Naive thymus-derived CD4-positive, alpha-beta T cell (primary cell): ENCODE results near the gene CRY1. TPM values are rescaled to one million over a fixed set of nuclear protein-coding genes. Genes with fewer than 3 reads are reported as not detected.

Experiments used
- ATAC-seq: fragments of 150-1000 bp; cut with Tn5 transposase; 2 replicates; pipeline ENCODE4 v1.10.0; 2021; ENCODE audit warnings: mild to moderate bottlenecking, moderate library complexity
- CTCF ChIA-PET: fragments of 350-600 bp; sonication (Branson Sonifier 250); formaldehyde crosslinking; loops from one replicate; lab custom pipeline; 2021; ENCODE audit warnings: antibody characterized with exemption; lab: Charles Lee
- POLR2A ChIA-PET: fragments of 350-600 bp; sonication (Branson Sonifier 250); formaldehyde crosslinking; loops from one replicate; lab custom pipeline; 2021; ENCODE audit warnings: antibody characterized with exemption, inconsistent platforms; lab: Charles Lee
- DNase-seq, 9 donors: peaks; one replicate each; pipeline versions ENCODE4 v3.0.0 to v3.0.0-alpha.2; 2020 to 2022; ENCODE audit warnings: mixed read lengths in 1 of 9
- H3K27ac ChIP-seq: one replicate; pipeline ENCODE4 v1.7.0; 2013; ENCODE audit warnings: mild to moderate bottlenecking, low read depth, low read length, moderate library complexity
- H3K27me3 ChIP-seq, 2 donors: one replicate each; pipeline ENCODE4 v1.7.0; 2013; ENCODE audit warnings: low read length in 2 of 2, mild to moderate bottlenecking in 2 of 2, moderate library complexity in 2 of 2; ENCODE audit not compliant: control insufficient read depth in 2 of 2, insufficient read depth in 2 of 2
- H3K36me3 ChIP-seq, 3 experiments: 1 replicate in 2 of 3; 2 replicates in 1 of 3; pipeline ENCODE4 v1.7.0; 2013; ENCODE audit warnings: low read length in 3 of 3, mild to moderate bottlenecking in 3 of 3, moderate library complexity in 1 of 3; ENCODE audit not compliant: insufficient read depth in 3 of 3, control insufficient read depth in 2 of 3
- H3K4me1 ChIP-seq, 2 donors: one replicate each; pipeline ENCODE4 v1.7.0; 2013; ENCODE audit warnings: low read length in 2 of 2, mild to moderate bottlenecking in 2 of 2, moderate library complexity in 1 of 2; ENCODE audit not compliant: control insufficient read depth in 2 of 2, insufficient read depth in 2 of 2
- H3K4me3 ChIP-seq: 2 replicates; pipeline ENCODE4 v1.7.0; 2013; ENCODE audit warnings: mild to moderate bottlenecking, low read length
- H3K9me3 ChIP-seq, 3 experiments: 1 replicate in 2 of 3; 2 replicates in 1 of 3; pipeline ENCODE4 v1.7.0; 2013; ENCODE audit warnings: low read length in 3 of 3; ENCODE audit not compliant: control insufficient read depth in 2 of 3
- H3K27ac Mint-ChIP-seq, 9 donors: one replicate each; pipeline ENCODE4 v1.8.0; 2020 to 2022; ENCODE audit warnings: mixed read lengths in 9 of 9, mild to moderate bottlenecking in 8 of 9, moderate library complexity in 5 of 9, inconsistent platforms in 2 of 9
- H3K27me3 Mint-ChIP-seq, 5 donors: one replicate each; pipeline ENCODE4 v1.8.0; 2021 to 2022; ENCODE audit warnings: mixed read lengths in 5 of 5, mild to moderate bottlenecking in 1 of 5
- H3K36me3 Mint-ChIP-seq, 5 donors: one replicate each; pipeline ENCODE4 v1.8.0; 2020 to 2022; ENCODE audit warnings: mixed read lengths in 5 of 5, mild to moderate bottlenecking in 3 of 5, inconsistent platforms in 1 of 5
- H3K4me1 Mint-ChIP-seq, 7 donors: one replicate each; pipeline ENCODE4 v1.8.0; 2020 to 2022; ENCODE audit warnings: mixed read lengths in 7 of 7, mild to moderate bottlenecking in 3 of 7, inconsistent platforms in 1 of 7
- H3K4me3 Mint-ChIP-seq, 10 donors: one replicate each; pipeline ENCODE4 v1.8.0; 2020 to 2022; ENCODE audit warnings: mild to moderate bottlenecking in 10 of 10, mixed read lengths in 10 of 10, moderate library complexity in 6 of 10, inconsistent platforms in 2 of 10
- H3K9me3 Mint-ChIP-seq, 11 donors: one replicate each; pipeline ENCODE4 v1.8.0; 2020 to 2022; ENCODE audit warnings: mixed read lengths in 11 of 11, mild to moderate bottlenecking in 4 of 11, inconsistent platforms in 1 of 11, moderate library complexity in 1 of 11
- intact Hi-C, 2 donors: fragments of 100-400 bp; cut with micrococcal nuclease; formaldehyde crosslinking; loops; one replicate each; pipeline ENCODE4 v1.15.1; 2023
- polyA plus RNA-seq, 2 donors: library from polyadenylated mRNA; unstranded; fragments of 300-500 nt; fragmentation: Illumina TruSeq; gene quantifications; one replicate each; pipeline ENCODE4 v1.2.3, GENCODE V29; 2021
- total RNA-seq, 6 experiments: library from RNA in 5 of 6; stranded (reverse) in 5 of 6; gene quantifications; 1 replicate in 5 of 6; 2 replicates in 1 of 6; pipeline ENCODE4 v1.2.3 and lab custom pipeline; 2021 to 2026

CRY1 gene
- 10 to 100 TPM in 4 of 5 experiments, 1 to 10 TPM in 1; 8.0 to 58.4 (median 33.4) TPM for total RNA-seq
- polyA plus RNA-seq: 10 to 100 TPM; 25.4 to 32.3 TPM
- total RNA-seq (lab: John Stamatoyannopoulos, UW): 50.7 reads per million, percentile 71 among the genes with 10 or more reads in this experiment

DNA sequence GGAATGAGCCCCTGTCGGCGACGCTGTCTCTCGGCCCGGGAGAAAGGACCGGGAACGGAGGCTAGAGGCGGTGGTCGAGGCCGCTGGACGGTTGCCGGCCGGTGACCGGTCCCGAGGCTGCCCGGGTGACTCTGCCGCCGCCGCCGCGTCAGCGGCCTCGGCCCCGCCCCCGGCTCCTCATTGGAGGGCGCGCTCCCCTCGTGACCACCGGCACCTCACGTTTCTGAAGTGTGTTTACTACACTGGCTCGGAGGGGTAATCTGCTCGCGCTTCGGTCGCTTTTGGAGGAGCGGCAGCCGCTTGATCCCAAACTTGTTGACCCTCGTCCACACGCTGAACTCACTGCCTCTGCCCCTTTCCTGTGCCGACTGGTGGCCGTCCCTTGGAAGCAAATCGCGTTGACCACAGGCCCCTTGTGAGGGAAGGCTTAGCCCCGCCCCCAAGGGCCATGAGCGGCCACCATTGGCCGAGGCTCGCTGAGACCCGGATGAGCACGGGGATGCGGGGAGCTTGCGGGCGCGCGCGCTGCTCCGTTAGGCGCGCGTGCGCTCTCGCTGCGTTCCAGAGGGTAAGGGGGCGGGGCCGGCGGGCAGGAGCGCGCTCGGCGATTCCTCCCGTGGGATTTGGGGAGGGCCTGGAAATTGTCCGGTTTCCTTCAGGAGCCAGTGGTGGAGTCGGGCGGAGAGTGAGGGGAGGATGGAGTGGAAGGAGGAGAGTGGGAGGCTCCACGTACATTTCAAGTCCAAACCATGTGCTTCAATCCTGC is at the start of gene CRY1:
TSS of gene CRY1 (minus strand) at position 133 of the 766 bp plus-strand sequence. CDS start 588 bp downstream, outside the sequence.
- no peak within 1 kb of the TSS for H3K27ac Mint-ChIP-seq
- peaks cover 0 to 11% (median 5%) of the 10 kb centered on the region in 5 donors for H3K27me3 Mint-ChIP-seq
- DNase-seq (peak; percentile 87 to 98 (median 94)), ATAC-seq (peak; percentile 90)
- H3K9me3 ChIP-seq: no peaks in the 10 kb centered on the region
- intact Hi-C loops: loop anchor here (1.0 to 10.0 kb wide), 22 partner anchors 81 to 1989 kb away; partner anchors contain the start of genes CKAP4 (in 2 of the 2), POLR3B (in 2 of the 2), PRDM4 (in 2 of the 2) and PWP1 (in 2 of the 2)
- peaks cover 5 to 18% (median 11%) of the 10 kb centered on the region in 7 donors for H3K4me1 Mint-ChIP-seq
- peaks cover 0 to 3% (median 0%) of the 10 kb centered on the region in 5 donors for H3K36me3 Mint-ChIP-seq
- H3K4me1 ChIP-seq: peaks cover 16 to 18% of the 10 kb centered on the region in 2 donors
- H3K4me3 ChIP-seq: peak within 1 kb of the TSS; percentile 85
- CTCF ChIA-PET: interaction anchor here (0.6 to 1.2 kb wide), 3 partner anchors 11 to 149 kb away, joined by 3 to 10 read pairs (median 4); no protein-coding TSS in a partner anchor
- H3K27ac ChIP-seq: peak within 1 kb of the TSS; percentile 99
- peaks cover 0 to 7% (median 0%) of the 10 kb centered on the region in 3 experiments for H3K36me3 ChIP-seq
- H3K9me3 Mint-ChIP-seq: peaks cover 0 to 5% (median 0%) of the 10 kb centered on the region in 11 donors
- H3K4me3 Mint-ChIP-seq: no peak within 1 kb of the TSS
- H3K27me3 ChIP-seq: no peaks in the 10 kb centered on the region
- POLR2A ChIA-PET: interaction anchor here (0.6 to 3.1 kb wide), 7 partner anchors 9 to 792 kb away, joined by 3 to 16 read pairs (median 3); partner anchors contain the start of genes TCP11L2 and TMEM263

DNA sequence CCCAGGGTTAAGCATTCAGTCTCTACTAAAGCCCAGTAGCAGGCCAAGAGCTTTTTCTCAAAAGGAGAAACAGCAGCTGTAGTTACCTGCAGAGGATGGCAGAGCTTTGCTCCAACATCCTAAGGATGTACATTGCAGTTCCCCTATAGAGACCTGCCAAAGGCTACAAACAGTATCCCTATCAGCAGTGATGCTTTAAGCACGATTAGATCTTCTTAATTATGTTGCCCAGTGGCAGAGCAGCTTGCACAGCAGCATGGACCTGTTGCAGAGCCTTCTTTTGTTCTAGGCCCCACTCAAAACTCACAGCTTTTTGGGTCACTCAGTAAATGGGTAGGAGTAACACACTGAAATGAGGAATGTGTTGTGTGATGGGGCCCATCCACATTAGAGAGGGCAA is 46.4 kb upstream of the CRY1 start:
- Mint-ChIP-seq H3K4me1 (peaks cover 0 to 2% (median 0%) of the 10 kb centered on the region in 7 donors), H3K4me3 (no peak overlapping the region), H3K27ac (no peak overlapping the region), H3K36me3 (no peaks in the 10 kb centered on the region), H3K9me3 (no peaks in the 10 kb centered on the region), H3K27me3 (peaks cover 0 to 6% (median 0%) of the 10 kb centered on the region in 5 donors)
- ChIA-PET CTCF (interaction anchor here (0.6 kb wide), 1 partner anchor 469 kb away, joined by 3 read pairs; no protein-coding TSS in a partner anchor), POLR2A (no interaction called here)
- no peak for ATAC-seq
- H3K27me3 ChIP-seq: no peaks in the 10 kb centered on the region
- no peaks in the 10 kb centered on the region for H3K4me1 ChIP-seq
- intact Hi-C loops: loop anchor here in 1 of 2 donors (10.0 kb wide), 1 partner anchor 1375 kb away; the partner anchor contains the start of gene FICD
- no peak for DNase-seq
- no peak overlapping the region for H3K27ac ChIP-seq
- H3K36me3 ChIP-seq: no peaks in the 10 kb centered on the region
- H3K9me3 ChIP-seq: no peaks in the 10 kb centered on the region
- no peak overlapping the region for H3K4me3 ChIP-seq

DNA sequence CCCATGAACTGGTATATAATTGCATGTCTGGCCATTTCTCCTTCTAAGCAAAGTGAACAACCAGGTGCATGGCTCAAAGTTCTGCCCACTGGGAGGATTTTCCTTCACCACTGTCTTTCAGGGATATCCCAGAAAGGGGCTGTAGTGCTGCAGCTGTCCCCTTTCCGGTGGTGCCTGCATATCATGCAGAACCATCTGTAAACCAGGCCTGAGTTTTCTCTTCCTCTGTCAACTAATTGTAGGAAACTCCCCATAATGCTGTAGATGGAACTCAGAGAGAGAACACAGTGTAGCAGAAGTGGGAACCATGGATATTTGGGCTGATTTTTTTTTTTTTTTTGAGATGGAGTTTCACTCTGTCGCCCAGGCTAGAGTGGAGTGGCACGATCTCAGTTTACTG is 45.6 kb upstream of the CRY1 start:
- Mint-ChIP-seq H3K4me1 (peaks cover 0 to 5% (median 0%) of the 10 kb centered on the region in 7 donors), H3K27ac (no peak overlapping the region), H3K4me3 (no peak overlapping the region), H3K27me3 (peaks cover 0 to 6% (median 0%) of the 10 kb centered on the region in 5 donors), H3K9me3 (no peaks in the 10 kb centered on the region), H3K36me3 (no peaks in the 10 kb centered on the region)
- no peak overlapping the region for H3K4me3 ChIP-seq
- DNase-seq: no peak
- intact Hi-C loops: loop anchor here in 1 of 2 donors (10.0 kb wide), 1 partner anchor 1376 kb away; the partner anchor contains the start of gene FICD
- no peaks in the 10 kb centered on the region for H3K4me1 ChIP-seq
- no peak overlapping the region for H3K27ac ChIP-seq
- no peaks in the 10 kb centered on the region for H3K36me3 ChIP-seq
- no peaks in the 10 kb centered on the region for H3K27me3 ChIP-seq
- CTCF ChIA-PET: interaction anchor here (0.6 kb wide), 1 partner anchor 365 kb away, joined by 3 read pairs; no protein-coding TSS in a partner anchor
- POLR2A ChIA-PET: no interaction called here
- no peak for ATAC-seq
- no peaks in the 10 kb centered on the region for H3K9me3 ChIP-seq

DNA sequence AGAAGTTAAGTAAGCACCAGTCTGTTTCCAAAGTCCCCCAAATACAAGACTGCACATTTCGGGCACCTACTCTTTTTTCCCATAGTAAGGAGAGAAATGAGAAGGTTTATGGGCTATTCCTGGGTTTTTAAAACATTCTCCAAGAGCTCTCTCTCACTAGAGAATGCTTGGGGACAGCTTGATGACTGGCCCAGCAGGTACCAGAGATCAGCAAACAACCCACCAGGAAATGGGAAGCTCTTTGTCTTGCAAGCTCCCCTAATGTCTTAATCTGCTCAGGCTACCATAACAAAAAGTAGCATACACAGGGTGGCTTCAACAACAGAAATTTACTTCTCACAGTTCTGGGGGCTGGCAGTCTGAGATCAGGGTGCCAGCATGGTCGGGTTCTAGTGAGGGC is 41.8 kb upstream of the CRY1 start:
- no peaks in the 10 kb centered on the region for H3K9me3 Mint-ChIP-seq
- H3K9me3 ChIP-seq: no peaks in the 10 kb centered on the region
- H3K27me3 Mint-ChIP-seq: peaks cover 0 to 1% (median 0%) of the 10 kb centered on the region in 5 donors
- CTCF ChIA-PET: interaction anchor here (0.7 to 7.6 kb wide), 3 partner anchors 18 to 474 kb away, joined by 8 to 150 read pairs (median 84); no protein-coding TSS in a partner anchor
- ATAC-seq (no peak), DNase-seq (no peak)
- POLR2A ChIA-PET: no interaction called here
- no peak overlapping the region for H3K27ac ChIP-seq
- no peaks in the 10 kb centered on the region for H3K4me1 ChIP-seq
- no peak overlapping the region for H3K27ac Mint-ChIP-seq
- no peaks in the 10 kb centered on the region for H3K36me3 ChIP-seq
- H3K4me3 ChIP-seq: no peak overlapping the region
- intact Hi-C loops: loop anchor here in 1 of 2 donors (10.0 kb wide), 1 partner anchor 1380 kb away; the partner anchor contains the start of gene FICD
- no peaks in the 10 kb centered on the region for H3K36me3 Mint-ChIP-seq
- H3K4me1 Mint-ChIP-seq: peaks cover 0 to 5% (median 0%) of the 10 kb centered on the region in 7 donors
- H3K27me3 ChIP-seq: no peaks in the 10 kb centered on the region
- H3K4me3 Mint-ChIP-seq: no peak overlapping the region

DNA sequence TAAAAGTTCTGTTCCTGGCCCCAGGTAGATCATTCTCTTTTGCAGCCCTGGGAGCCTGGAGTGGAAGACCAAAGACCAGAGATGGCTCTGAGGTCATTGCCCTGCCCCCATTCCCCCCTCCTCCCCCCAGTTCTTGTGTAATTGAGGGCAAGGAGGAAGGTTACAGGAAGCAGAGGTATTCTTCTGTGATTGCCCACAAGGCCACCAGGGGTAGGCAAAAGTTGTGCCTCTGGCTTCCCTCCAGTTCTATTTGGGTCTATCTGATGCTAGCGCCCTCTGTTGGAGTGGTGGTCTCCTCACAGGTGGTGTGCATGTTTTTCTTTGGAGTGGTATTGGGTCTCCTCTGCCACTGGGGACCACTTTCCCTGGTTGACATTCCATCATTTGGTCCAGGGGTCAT is 41.2 kb upstream of the CRY1 start:
- H3K4me3 ChIP-seq: no peak overlapping the region
- no peaks in the 10 kb centered on the region for H3K9me3 ChIP-seq
- H3K4me3 Mint-ChIP-seq: no peak overlapping the region
- H3K27me3 ChIP-seq: no peaks in the 10 kb centered on the region
- peaks cover 0 to 5% (median 0%) of the 10 kb centered on the region in 7 donors for H3K4me1 Mint-ChIP-seq
- CTCF ChIA-PET: interaction anchor here (1.0 to 7.6 kb wide), 3 partner anchors 270 to 482 kb away, joined by 3 to 150 read pairs (median 84); no protein-coding TSS in a partner anchor
- no peaks in the 10 kb centered on the region for H3K36me3 Mint-ChIP-seq
- H3K9me3 Mint-ChIP-seq: no peaks in the 10 kb centered on the region
- peak; percentile 65 for ATAC-seq
- no peak overlapping the region for H3K27ac Mint-ChIP-seq
- intact Hi-C loops: loop anchor here (5.0 to 10.0 kb wide), 4 partner anchors 183 to 1380 kb away; partner anchors contain the start of gene FICD (in 1 of the 2)
- POLR2A ChIA-PET: no interaction called here
- H3K36me3 ChIP-seq: no peaks in the 10 kb centered on the region
- H3K27me3 Mint-ChIP-seq: peaks cover 0 to 1% (median 0%) of the 10 kb centered on the region in 5 donors
- peak in 7 of 9 donors; percentile 14 to 53 (median 24) for DNase-seq
- H3K27ac ChIP-seq: no peak overlapping the region
- H3K4me1 ChIP-seq: no peaks in the 10 kb centered on the region

DNA sequence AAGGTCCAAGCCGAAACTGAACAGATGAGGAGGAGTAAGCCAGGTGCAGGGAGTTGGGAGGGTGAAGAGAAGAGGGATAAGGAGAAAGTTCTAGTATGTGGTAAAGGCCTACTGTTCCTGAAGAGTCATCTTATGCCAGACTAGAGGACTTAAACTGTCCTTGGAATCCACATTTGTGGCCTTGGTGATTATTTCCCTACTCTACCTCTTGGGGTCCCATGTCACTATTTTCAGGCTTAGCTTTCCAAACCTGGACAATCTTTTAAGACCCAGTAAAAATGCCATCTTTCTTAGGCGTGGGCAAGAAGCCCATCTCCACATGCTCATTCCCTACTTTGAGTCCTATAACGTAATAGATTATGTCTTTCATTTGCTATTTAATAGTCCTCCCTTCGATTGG is 40.1 kb upstream of the CRY1 start:
- Mint-ChIP-seq H3K4me1 (peaks cover 0 to 5% (median 0%) of the 10 kb centered on the region in 7 donors), H3K27ac (no peak overlapping the region), H3K36me3 (no peaks in the 10 kb centered on the region), H3K9me3 (no peaks in the 10 kb centered on the region), H3K27me3 (peaks cover 0 to 1% (median 0%) of the 10 kb centered on the region in 5 donors), H3K4me3 (no peak overlapping the region)
- DNase-seq (no peak), ATAC-seq (no peak)
- intact Hi-C loops: loop anchor here (5.0 to 10.0 kb wide), 4 partner anchors 184 to 1381 kb away; partner anchors contain the start of gene FICD (in 1 of the 2)
- H3K4me1 ChIP-seq: no peaks in the 10 kb centered on the region
- CTCF ChIA-PET: interaction anchor here (0.6 to 7.6 kb wide), 5 partner anchors 27 to 483 kb away, joined by 3 to 150 read pairs (median 4); no protein-coding TSS in a partner anchor
- H3K9me3 ChIP-seq: no peaks in the 10 kb centered on the region
- POLR2A ChIA-PET: interaction anchor here (0.7 kb wide), 1 partner anchor 474 kb away, joined by 3 read pairs; no protein-coding TSS in a partner anchor
- no peaks in the 10 kb centered on the region for H3K36me3 ChIP-seq
- H3K4me3 ChIP-seq: no peak overlapping the region
- no peaks in the 10 kb centered on the region for H3K27me3 ChIP-seq
- H3K27ac ChIP-seq: no peak overlapping the region
